HG03064 (cell line): Measurements from ENCODE around the gene CSNK1G3.

Experiments
- ATAC-seq: cut with Tn5 transposase; IDR thresholded peaks from one replicate; pipeline ENCODE4 v1.9.1; 2021; ENCODE audit warnings: low read depth; ENCODE audit not compliant: unreplicated experiment

Gene CSNK1G3

DNA sequence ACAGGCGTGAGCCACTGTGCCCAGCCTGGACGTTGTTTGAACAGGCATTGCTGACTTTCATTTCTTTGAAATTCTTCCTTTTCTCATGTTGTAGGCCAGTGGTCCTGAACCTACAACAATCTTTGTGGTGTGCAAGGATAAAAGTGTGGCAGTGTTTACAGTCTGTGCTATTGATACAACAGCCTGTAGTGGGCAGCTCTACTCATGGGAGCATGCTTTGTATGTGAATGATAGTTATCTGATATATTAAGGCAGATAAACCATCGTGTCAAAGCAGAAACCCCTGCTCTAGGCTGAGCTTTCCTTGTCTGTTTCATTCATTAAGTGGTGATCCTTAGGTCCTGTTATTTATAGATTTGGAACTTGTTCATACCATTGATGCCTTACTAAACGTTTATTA, 42.6 kb downstream of the CSNK1G3 start:
- ATAC-seq: no peak

DNA sequence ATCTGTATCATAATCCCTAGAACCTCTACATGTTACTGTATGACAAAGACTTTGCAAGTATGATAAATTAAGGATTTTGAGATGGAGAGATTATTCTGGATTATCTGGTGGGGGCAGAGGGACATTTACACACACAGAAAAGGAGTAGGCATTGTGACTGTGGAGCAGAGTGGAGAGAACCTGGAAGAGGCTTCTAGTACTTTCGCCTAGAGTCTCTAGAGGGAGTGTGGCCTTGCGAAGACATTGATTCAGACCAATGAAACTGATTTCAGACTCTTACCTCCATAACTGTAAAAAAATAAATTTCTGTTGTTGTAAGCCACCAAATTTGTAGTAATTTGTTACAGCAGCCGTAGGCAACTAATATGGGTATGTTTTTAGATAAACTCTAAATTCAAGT, 45.9 kb downstream of the CSNK1G3 start:
- no peak for ATAC-seq

DNA sequence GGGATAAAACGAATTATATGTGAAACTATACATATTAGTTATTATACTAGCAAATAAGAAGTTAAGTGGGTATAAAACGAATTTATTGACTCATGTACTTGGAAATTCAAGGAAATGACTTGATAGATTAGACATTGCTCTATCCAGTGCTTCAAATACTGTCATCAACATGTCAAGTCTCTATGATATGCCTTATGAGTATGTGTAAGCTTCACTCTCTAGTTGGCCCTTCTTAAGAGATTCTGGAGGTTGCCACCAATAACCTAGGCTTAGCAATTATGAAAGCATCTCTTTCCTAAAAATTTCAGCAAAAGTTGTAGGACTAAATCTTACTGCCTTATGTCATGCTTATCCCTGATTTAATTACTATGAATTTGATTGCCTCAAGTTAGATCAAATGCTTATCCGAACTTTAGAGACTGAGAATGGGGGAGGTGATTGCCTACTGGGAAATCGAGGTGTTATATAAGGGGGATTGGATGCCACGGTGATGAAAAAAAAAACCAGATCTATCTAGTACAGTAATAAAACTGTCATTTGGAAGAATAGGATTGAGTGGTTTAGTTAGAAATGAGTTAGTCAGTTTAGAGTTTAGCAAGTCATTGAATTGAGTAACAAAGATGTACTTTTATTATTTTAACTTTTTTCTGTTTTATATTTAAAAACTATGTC, 46.9 kb downstream of the CSNK1G3 start:
- ATAC-seq: no peak

DNA sequence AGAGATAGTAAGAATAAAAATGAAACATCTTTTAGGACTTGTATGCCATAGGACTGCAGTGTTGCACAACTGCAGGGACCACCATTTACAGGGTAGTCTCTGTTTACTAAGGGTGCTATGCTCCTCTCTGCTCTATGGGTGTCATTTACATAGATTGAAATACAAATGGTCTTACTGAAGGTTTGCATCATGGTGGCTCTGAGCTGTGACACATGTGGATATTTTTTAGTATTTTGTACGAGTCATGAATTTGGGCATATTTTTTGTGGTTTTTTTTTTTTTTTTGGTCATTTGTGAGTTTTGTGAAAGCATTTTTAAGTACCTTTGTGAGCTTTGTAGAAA, 47.4 kb downstream of the CSNK1G3 start:
- no peak for ATAC-seq

DNA sequence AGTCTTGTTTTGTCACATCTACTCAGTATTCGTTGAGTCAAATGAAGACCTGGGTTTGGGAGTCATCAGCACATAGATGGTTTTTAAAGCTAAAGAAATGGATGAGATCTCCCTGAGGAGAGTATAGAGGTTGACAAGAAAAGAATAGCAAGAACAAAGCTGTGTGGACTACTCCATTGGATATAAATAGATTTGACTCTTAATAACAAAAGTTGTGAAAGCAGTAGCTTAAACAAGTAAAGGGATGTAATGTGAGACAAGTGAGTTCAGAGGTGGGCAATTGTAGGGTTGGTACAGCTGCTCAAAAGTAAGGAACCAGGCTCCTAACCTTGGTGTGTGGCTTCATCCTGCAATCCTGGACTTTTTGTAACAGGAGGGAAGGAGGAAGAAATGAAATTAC, 49.3 kb downstream of the CSNK1G3 start:
- no peak for ATAC-seq

DNA sequence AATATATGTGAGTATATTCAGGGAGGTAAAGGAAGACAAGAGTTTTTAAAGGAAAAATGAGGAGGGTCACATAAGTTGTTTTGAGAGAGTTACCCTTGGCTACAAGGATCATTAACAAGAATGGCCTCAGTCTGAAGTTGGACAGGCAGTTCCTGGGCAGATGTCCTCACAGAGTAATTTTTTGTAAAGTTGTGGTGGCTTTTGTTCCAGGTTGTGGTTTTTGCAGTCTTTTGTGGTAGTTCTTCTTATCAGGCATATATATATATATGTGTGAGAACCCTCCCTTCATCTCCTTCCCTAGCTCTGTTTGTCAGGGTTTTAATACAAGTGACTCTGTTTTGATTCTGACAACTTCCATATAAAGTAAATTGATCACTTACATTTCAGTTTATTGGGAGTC, 60.0 kb downstream of the CSNK1G3 start:
- no peak for ATAC-seq

DNA sequence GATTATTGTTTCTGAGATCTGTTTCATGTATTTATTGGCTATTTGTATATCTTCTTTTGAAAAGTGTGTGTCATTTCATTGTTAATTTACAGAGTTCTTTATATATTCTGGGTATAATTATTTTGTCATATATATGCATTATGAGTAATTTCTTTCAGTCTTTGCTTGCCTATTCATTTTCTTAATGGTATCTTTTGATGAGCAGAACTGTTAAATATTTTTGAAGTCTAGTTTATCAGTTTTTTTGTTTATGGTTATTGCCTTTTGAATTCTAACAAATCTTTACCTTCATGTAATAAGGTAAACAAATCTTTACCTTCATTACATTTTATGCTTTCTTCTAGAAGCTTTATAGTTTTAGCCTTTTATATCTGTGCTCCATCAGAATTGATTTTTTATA, 66.4 kb downstream of the CSNK1G3 start:
- ATAC-seq: no peak

DNA sequence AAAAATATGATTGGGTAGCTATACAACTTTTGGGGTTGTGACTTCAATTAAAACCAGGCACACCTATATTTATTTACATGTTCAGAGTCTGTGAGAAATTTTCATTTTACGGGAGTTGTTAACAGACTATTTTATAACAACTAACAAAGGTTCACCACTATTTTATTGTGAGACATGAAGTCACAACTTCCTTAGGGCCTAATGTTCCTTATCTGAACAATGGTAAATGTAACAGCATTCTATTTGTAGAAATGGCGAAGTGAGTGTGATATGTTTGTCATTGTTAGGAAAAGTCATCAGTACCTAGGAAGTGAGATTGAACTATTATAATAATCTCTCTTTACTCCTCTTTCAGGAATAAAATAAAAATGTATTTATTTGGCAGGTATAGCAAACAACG, 67.4 kb downstream of the CSNK1G3 start:
- no peak for ATAC-seq

DNA sequence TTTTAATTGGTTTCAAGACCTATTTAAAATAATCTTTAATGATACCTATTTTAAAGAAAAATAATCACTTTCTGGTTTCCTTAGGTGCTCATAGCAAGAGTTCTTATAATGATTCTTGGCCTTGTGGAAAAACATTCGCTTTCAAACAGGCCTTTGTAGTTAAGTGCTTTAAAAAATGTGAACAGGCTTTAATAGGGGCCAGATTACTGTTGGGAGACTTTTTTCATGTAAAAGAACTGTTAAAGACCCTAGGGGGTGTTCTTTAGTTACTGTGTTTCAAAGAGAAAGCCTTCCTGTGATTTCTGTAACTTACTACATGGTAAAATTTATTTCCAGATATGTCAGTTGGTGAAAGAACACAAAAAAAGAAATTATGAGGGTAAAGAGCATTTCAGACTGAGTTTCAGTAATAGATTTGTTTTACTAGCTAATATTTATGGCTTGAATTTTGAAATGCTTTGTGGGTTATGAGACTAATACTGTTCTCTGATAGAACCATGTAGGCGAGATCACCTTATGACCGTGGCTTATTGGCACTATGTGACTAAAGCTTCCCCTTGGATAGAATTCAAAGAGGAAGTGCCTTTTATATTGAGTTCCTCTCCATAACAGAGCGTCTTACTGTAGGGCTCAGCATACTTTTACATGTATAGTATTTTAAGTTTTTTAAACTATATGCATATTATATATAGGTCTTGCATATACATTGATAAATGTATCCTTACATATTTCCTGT, 70.7 kb downstream of the CSNK1G3 start:
- ATAC-seq: no peak

DNA sequence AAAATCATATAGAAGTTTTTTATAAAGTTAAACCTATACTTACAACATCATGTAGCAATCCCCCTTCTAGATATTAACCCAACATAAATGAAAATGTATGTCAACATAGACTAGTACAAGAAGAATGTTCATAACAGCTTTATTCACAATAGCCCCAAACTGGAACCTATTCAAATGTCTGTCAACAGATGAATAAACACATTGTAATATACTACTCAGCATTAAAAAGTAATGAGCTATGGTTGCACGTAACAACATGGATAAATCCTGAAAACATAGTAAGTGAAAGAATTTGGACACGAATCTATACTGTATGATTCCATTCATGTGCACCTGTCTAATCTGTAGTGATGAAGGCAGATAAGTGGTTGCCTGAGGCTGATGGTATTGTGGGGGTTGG, 73.9 kb downstream of the CSNK1G3 start:
- ATAC-seq: no peak

DNA sequence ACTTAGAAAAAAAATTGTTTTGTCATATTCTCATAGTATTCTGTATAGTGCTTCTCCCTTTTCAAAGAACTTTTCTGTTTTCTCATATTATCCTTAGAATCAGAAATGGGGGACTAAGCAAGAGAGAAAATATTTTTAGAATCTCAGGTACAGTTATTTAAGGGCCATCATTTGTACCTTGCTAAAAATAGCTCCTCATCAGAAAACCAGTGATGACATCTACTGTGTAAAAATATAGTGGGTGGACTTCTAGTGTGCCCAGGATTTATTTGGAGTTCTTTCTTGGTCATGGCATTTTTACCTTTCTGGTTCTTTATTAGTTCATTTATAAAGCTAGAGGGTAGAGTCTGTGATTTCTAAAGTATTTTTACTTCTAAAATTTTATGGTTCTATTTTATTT, 82.5 kb downstream of the CSNK1G3 start:
- ATAC-seq: no peak

DNA sequence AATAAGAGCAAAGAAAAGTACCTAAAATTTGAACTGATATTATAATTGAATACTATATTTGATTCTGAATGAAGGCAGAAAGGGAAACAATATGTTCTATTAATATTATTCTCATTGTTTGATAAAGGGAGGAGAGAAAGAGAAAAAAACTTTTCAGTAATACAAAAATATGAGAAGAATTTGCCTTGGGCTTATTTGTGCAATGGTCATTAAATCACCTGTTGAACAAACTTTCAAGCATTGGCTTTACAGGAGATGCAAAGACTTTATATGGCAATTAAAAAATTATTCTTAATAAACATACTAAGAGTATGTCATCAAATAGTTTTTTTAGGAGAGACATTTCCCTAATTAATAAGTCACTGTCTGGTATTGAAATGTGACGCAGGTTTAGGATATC, 85.0 kb downstream of the CSNK1G3 start:
- no peak for ATAC-seq

DNA sequence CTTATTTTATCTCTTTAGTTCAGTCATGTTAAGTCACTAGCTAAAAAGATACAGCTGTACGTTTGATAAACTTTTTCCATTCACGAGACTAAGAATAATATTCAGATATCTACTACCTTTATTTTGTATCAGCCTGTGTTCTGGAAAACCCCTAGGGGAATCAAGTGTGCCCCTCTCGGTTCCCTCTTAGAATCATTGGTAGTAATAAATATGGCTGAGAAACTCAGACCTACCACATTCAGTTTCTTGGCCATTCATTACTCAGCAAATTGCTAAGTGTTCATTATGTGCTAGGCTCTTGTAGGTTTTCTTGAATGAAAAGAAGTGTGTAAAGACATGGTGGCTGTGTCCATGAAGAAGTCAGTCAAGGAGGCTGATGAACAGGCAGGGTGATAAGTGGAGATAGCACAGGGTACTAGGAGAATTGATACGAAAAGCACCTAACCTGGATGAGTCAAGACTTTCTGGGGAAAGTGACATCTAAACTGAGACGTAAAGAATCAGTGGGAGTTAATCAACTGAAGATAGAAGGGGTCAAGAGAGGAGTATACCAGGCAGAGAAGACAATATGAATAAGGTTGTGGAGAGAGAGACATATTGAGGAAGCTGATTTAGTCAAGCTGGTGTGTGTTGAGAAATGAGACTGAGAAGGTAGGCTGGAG, 86.2 kb downstream of the CSNK1G3 start:
- ATAC-seq: no peak

DNA sequence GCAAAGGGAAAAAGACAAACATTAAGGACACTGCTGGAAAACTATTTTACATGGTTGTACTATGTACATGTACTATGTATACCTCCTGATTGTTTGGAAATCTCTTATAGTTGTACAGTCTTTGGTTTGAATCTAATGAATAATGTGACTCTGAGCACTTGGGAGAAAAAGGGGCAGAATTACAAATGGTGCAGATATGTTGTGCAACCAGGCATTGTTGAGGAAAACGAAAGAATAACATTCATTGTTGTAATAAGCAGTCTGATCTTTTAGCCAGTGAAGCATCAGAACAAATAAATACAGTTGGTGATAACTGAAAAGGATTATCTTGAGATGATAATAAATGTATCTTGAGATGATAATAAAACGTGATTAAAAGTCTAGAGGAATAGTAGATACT, 87.2 kb downstream of the CSNK1G3 start:
- no peak for ATAC-seq

DNA sequence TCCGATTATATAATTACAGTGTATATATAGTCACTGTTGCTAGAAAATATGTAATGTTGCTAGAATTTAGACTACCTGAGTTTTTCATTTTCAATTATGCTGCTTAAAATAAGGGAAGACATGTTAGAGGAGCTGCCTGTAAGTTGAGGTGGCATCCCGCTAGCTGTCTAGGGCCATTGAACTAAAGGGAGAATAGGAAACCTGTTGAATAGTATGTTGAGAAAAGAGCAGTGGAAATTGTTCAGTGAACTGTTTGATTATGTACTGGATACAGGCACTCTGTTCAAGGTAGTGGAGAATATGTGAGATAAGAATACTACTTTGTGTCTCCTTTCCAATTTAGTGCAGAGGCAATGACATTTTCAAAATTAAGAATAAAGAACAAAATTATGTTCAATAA, 89.6 kb downstream of the CSNK1G3 start:
- ATAC-seq: no peak

DNA sequence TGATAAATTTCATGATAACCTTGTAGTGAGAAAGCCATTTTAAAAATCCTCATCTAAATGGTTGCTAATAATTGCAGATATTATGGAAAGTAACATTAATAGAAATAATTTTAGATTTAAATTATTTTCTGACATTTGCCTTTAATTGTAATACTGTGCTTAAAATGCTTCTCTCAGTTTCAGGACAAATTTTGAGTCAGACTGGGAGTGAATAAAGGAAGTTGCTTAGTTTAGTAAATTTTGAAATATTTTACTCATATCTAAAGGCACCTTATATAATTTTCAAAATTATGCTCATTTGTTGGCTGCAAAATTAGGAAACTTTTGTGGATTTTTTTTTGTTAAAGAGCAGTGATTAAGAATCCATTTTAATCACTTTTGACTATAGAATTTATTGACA, 93.8 kb downstream of the CSNK1G3 start:
- peak; percentile 63 for ATAC-seq

DNA sequence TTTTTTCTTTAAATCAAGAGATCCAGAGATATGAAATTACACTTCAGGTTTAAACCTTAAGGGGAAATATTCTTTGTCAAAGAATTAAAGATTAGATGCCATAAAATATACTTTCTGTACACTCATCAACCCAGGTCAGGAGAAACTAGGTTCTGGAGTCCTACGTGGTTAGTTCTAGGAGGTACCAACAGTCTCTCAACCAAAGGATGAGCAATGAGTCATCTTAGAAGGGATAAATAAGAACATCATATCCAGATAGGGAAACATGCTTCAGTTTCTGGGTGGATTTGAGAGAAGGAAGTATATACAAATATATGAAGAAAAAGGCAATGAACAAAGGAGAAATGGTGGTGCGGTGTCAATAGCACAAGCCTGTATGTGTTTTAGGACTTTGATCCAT, 98.2 kb downstream of the CSNK1G3 start:
- ATAC-seq: no peak

DNA sequence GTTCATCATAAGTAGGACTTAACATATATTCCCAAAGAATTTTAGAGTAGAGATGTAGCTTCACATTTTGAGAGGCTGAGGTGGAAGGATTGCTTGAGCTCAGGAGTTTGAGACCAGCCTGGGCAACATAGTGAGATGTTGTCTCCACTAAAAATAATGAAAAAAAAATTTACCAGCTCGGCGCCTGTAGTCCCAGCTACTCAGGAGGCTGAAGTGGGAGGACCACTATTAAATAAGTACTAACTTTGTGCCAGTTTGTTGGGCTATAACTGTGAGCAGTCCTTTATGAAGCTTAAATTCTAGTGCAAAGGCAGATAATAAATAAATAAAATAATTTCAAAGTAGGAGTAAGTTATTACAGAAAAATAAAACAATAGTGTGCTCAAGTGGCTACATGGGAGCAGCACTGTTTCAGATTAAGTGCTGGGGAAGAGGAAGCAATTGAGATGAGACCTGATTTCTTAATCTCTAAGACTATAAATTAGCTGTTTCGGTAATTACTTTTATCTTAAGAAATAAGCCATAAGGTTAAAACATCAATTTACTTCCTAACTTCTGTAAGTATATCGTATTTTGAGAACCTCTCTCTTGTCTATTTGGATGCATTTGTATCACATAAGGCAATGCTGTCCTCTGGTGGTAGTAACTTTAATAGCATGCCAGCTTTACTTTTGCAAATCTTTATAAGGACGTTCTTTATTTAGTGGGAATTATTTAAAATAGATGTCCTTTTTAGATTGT, 98.9 kb downstream of the CSNK1G3 start:
- ATAC-seq: no peak

DNA sequence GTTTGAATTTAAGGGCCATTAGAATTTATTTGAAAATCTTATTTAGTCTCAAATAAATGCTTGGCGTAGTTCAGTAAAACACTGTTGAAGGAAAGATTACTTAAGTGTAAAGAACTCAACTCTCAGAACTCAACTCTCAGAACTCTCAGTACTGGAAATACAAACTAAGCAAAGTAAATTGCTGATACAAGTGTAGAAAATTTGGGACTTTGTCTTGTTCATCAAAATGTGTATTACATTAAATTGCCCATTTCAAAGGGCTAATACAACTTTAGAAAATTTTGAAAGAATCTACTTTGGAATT, 99.4 kb downstream of the CSNK1G3 start:
- ATAC-seq: no peak

DNA sequence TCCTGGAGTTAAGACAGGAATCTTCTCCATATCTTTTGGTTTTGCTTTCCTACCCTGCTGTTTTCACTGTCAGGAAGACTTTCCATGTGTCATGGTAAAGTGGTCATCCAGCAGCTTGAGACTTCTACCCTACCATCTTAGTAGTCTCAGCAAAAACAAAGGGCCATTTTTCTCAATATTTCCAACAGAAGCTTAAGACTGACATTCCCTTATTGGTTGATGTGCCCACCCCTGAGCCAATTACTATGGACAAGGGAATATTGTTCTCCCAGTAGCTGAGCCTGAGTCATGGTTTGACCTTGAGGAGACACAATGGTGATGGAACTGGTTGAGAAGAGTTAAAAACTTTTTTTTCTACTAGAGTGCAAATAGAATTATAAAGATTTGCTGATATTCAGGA, 105.6 kb downstream of the CSNK1G3 start:
- no peak for ATAC-seq

DNA sequence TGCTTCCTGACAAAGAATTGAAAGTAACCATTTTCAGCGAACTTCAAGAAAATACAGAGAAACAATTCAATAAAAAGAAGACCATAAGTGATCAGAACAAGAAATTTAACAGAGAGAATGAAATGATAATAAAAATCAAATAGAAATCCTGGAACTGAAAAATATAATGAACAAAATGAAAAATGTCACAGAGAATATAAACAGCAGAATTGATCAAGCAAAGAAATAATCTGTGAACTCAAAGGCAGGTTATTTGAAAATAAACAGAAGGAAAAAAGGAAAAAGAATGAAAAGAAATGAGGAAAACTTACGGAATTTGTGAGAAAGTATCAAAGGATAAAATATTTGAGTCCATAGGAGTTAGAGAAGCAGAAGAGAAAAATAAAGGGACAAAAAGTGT, 114.1 kb downstream of the CSNK1G3 start:
- ATAC-seq: no peak
